H54 (cell line): ENCODE results near the gene DHDDS.

Source experiments
- DNase-seq: peaks from one replicate; pipeline ENCODE4 v3.0.0; 2011; ENCODE audit warnings: low spot score, mixed read lengths; ENCODE audit not compliant: insufficient read length
- FAIRE-seq: peaks from 3 replicates; lab custom pipeline; 2011; peaks lifted over from hg19 to GRCh38; lab: Jason Lieb, UNC
- POLR2A ChIP-seq: IDR thresholded peaks from 2 replicates; pipeline ENCODE4 v1.6.1; 2011; ENCODE audit warnings: low read depth, mild to moderate bottlenecking, low read length

DHDDS gene

DNA sequence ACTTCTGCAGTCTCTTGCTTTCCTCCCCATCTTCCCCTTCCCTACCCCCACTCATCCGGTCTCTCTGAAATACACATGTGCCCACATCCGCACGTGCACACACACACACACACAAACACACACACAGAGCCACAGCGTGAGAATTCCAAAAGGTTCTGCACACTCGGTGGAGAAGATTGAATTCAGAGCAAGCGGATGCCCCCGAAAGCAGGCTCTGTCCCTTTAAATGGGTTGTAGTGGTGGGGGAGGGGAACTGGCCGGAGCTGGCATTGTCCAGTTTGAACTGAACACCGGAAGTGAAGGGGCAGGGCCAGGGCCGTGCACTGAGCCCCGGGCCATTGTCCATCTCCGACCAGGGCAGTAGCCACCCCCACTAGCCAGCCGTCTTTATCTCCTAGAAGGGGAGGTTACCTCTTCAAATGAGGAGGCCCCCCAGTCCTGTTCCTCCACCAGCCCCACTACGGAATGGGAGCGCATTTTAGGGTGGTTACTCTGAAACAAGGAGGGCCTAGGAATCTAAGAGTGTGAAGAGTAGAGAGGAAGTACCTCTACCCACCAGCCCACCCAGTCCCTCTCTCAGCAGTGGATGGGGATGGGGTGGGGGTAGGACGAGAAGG lies 22.8 kb upstream of the DHDDS start:
- FAIRE-seq = no peak
- no peak for TF ChIP-seq POLR2A
- DNase-seq = no peak

DNA sequence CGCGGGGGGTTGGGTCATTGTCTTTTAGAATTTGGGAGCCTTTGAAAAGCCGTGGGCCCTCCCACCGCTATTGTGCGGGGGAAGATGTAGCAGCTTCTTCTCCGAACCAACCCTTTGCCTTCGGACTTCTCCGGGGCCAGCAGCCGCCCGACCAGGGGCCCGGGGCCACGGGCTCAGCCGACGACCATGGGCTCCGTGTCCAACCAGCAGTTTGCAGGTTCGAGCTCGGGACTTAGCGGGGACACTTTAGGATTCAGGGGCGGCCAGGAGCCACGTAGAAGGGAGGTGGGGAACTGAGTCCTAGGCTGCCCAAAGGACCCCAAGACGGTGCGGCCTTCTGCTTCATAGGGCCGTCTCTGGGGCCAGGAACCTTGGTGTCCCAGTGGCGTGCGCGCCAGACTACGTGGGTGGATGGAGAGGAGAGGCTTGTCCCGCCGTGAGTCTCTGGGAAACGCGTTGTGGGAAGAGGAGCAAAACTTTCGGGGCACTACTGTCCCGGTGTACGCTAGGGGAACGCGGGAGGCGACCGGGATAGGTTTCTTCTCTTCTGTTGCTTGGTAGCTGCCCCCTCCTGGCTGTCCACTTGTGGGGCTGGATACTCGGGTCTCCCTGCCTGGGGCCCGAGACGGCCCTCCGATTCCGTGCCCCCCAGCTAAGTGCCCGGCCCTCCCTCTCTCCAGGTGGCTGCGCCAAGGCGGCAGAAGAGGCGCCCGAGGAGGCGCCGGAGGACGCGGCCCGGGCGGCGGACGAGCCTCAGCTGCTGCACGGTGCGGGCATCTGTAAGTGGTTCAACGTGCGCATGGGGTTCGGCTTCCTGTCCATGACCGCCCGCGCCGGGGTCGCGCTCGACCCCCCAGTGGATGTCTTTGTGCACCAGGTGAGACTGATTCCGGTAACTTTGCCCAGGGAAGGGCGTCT lies 21.2 kb upstream of the DHDDS start, which contains the start of gene LIN28A:
LIN28A (plus strand) TSS at position 112 of the 918 bp plus-strand sequence; CDS start at position 187, 75 bp downstream.
- DNase-seq (no peak), FAIRE-seq (no peak)
- TF ChIP-seq POLR2A = no peak

DNA sequence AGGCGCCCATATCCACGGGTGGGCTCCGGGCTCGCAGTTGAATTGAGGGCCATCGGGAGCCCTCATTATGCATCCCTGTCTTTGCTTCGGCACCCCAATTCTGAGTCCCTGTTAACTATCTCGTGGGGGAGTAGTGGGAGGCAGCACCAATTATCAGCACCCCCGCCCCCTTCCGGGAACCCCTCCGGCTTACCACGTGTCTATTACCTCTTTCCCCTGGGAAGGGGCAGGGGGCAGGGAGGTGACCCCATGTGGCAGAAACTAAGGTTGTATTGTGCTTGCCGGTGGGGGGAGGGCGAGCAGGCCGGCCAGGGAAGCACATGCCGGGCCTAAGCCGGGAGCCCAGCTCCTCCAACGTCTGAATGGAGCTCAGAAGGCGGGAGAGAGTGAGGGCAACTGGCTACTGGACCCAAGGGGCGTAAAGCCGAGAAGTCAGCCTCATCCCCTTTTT lies 20.5 kb upstream of the DHDDS start:
- TF ChIP-seq POLR2A = no peak
- FAIRE-seq (no peak), DNase-seq (no peak)

DNA sequence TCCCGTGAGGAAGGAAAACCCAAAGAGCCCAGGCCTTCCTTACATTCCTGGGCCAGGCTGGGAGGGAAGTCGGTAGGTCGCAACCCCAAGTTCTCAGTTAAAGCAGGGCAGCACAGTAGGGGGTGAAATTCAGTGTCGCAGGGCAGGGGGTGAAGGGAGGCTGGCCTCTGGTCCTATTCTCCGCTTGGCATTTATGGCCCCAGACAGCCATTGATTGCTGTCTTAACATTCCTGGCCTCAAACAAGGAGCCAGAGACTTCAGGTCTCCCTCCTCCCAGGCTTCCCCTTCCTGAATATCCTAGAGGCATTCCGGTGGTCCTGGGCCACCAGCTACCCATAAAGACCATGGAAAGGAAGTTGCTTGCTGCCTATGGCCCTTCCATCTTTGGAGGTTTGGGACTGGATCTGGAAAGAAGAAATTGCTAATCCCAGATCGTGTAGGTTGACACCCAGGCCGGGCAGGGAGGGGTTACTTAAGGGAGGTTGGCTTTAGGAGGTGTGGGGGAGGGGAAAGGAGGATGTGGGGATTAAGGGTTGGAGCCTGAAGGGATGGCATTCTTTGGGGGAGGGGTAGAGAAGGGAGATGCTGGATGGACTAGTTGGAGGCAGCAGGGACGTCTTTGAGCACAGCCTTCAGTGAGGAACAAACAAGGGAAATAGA lies 19.8 kb upstream of the DHDDS start:
- TF ChIP-seq POLR2A = no peak
- FAIRE-seq (no peak), DNase-seq (no peak)

DNA sequence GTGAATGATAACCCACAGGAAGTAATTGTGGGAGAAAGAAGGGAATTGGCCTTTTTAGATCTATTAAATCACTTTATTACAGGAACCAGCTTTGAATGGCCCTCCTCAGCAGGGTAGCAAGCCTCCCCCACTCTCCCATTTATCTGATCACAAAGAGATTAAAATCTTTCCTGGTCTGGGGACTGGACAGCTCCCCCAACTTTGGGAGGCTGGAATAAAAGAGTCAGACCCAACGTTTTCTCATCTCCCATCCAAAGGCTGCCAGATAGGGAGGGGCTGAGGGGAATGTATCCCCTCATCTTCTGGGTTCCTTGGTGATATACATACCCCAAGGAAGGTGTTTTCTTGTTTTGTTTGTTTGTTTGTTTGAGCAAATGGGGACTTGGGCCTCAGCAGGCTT lies 19.1 kb upstream of the DHDDS start:
- DNase-seq = no peak
- no peak for FAIRE-seq
- no peak for TF ChIP-seq POLR2A

DNA sequence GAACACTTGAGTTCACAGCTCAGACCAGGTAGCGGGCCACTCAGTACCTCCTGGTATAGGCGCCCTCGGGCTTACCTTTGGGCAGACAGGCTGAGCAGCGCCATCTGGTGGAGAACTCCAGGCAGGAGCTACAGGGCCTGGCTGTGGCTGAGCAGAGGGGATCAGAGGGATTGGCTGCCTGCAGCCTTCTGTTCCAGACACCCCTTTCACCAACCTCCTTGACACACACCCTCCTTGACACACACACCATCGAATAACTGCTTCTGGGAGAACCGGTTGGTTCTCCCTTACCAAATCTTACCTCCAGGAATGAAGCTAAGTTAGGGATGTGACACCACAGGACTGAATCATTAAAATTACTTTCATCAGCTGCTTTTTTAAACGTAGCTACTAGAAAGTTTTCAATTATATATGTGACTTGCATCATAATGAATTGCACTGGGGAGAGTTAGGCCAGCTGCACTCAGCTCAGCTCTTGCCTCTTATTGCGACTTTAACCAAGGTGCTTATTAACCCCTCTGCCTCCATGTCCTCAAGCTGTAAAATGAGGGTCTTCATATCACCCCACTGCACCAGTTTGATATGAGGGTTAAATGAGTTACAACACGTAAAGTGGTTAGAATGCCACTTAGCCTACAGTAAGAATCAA lies 14.9 kb upstream of the DHDDS start:
- DNase-seq (peak; percentile 38), FAIRE-seq (peak; percentile 23)
- TF ChIP-seq POLR2A = no peak

DNA sequence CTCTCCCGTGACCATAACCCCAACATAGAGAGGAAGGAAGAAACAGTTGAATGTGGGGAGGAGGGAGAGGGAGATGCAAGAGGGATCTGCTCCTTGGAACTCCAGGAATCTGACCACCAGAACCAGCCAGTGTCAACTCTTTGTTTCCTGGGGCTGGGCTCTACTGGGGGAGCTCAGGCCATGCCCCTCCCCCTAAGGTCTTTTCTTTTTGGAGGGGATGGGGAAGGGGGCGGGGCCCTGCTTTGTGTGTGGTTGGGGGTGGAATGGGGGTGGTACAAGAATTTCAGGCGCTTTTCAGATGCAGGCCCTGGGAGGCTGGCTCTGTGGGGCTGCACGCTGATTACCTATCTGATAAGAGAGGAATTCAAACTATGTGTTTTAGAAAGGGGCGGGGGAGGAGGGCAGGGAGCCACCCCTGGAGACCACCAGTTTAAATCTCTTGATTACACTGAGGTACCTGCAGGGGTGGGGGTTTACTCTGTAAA lies 13.2 kb upstream of the DHDDS start:
- FAIRE-seq (no peak), DNase-seq (no peak)
- no peak for TF ChIP-seq POLR2A

DNA sequence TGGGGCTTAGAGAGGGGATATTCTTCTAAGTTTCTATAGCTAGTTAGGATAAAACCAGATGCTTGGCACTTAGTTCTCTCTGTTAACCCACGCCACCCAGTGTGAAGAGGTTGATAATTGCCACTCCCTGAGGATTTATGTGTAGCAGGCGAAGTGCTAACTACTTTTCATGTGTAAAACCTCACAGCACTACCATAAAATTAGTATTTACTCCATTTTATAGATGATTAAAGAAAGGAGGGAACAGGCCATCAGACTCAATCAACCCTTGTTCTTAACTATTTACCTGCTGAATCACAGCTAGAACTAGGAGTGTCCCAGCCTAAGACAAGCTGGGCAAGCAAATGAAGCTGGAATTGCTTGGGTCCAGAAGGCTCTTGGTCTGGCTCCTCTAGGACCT lies 12.6 kb upstream of the DHDDS start:
- TF ChIP-seq POLR2A = no peak
- no peak for DNase-seq
- no peak for FAIRE-seq

DNA sequence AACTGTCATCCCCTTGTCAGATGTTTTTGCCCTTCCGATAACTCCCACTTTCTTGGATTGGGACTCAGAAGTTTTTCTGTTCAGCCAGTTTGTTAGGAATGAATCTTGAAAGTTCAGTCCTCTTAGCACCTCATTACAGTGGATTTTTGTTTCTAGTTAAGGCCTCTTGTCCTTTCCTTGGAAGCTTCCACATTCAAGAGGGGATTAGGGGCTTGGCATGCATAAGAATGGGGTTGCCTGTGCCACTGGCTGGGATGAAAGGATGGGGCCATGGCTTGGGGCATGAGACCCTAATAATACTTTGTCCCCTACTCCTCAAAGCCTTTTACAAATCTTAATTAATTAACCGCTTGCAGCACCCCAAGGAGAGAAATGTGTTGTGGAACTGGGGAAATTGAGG lies 2.4 kb upstream of the DHDDS start:
- DNase-seq (no peak), FAIRE-seq (no peak)
- TF ChIP-seq POLR2A = no peak

DNA sequence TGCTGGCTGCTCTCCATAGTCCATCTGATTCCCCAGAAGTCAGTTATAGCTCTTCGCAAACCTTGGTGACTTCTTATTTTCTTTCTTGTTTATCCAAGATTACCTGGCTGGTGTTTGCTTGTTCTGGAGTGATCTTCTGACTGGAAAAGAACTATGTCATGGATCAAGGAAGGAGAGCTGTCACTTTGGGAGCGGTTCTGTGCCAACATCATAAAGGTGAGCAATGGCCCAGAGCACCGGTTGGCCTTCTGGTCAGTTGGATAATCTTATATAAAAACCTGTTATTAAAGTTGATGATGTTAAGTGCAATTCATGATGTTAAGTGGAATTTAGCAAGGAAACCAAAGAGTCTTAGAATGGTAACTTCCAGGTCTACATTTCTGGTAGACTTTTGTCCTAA lies 672 bp downstream of the DHDDS start:
- DNase-seq (no peak), FAIRE-seq (no peak)
- TF ChIP-seq POLR2A = no peak

DNA sequence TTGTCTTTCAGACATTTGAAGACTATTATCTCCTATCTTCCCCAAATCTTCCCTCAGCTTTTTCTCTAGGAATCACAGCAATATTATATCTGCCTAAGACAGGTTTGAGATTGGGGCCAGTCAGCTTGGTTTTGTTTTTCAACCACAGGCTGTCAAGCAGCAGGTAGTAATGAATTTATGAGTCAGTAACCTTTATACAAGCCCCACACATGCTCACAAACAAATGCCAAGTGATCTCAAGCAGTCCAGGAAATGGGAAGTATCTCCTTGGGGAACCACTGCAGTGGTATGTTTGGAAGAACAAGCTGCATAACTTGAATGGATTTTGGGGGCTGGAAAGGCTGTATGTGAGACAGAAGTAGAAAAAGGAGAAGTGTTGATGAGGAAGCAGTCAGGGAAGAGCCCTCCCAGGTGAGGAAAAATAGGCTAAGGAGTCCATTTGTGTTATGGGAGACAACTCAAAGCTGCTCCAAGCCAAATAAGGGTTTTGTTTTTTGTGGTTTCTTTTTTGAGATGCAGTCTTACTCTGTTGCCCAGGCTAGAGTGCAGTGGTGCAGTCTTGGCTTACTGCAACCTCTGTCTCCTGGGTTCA lies 2.1 kb downstream of the DHDDS start:
- no peak for FAIRE-seq
- DNase-seq = no peak
- no peak for TF ChIP-seq POLR2A

DNA sequence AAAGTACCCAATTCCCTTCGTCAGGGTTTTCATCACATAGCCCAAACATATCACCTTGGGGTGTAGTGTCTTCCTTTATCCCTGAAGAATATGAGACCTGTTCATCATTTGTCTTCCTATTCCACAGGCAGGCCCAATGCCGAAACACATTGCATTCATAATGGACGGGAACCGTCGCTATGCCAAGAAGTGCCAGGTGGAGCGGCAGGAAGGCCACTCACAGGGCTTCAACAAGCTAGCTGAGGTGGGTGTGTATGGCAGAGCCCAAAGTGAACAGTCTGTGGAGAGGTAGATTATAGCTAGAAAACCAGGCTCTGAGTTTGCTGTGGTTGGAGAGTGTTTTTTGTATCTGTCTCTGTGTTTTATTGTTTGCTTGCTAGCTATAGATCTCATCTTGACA lies 5.9 kb downstream of the DHDDS start:
- FAIRE-seq (no peak), DNase-seq (no peak)
- TF ChIP-seq POLR2A = no peak

DNA sequence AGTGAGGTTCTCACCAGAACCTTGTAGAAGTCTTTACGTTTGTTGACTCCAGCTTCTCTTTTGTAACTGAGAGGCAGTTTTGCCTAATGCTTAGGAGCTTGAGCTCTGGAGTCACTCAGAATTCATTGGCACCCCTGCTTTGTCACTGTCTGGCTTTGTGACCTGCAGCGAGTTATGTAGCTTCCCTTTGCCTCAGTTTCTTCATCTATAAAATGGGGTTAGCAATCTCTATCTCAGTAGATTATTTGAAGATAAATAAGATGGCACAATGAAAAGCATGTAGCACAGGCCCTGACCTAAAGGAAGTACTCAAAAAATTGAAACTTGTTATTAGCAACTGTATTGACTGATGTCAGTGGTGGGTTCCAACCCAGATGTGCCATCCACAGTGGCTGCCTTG lies 8.1 kb downstream of the DHDDS start:
- no peak for TF ChIP-seq POLR2A
- DNase-seq (no peak), FAIRE-seq (no peak)
